Measurements from ENCODE around the gene SEMA3A. TPM values are rescaled to one million over a fixed set of nuclear protein-coding genes. Genes with fewer than 3 reads are reported as not detected.

Gene SEMA3A
- total RNA-seq, 4 donors from 2014 or later: 0.15 to 4.6 (median 0.69) TPM

- intact Hi-C loops (cut with DNase I): no loop called here
- H3K36me3 ChIP-seq: no peaks in the 10 kb centered on the region
Measured at GRCh38 chr7:84149573-84149972, 45.0 kb downstream of the SEMA3A start.

GRCh38 chr7:84145892-84146291 lies 48.7 kb downstream of the SEMA3A start:
- no peaks in the 10 kb centered on the region for H3K9me3 ChIP-seq
- H3K4me1 ChIP-seq: no peaks in the 10 kb centered on the region
- intact Hi-C loops (cut with DNase I): no loop called here
- H3K27me3 ChIP-seq: no peaks in the 10 kb centered on the region
- H3K4me3 ChIP-seq: no peak overlapping the region
- no peak for TF ChIP-seq POLR2A (IDR thresholded peaks at IDR 0.05)
- no peak for TF ChIP-seq CTCF (IDR thresholded peaks at IDR 0.05)
- DNase-seq: no peak
- no peak overlapping the region for H3K27ac ChIP-seq
- no peaks in the 10 kb centered on the region for H3K36me3 ChIP-seq
- 55 to 63% methylated on average over 3 of the region's 3 CpGs for WGBS, 2 donors

More at GRCh38 chr7:84149573-84149972, 45.0 kb downstream of the SEMA3A start:
- no peak for DNase-seq
- Histone ChIP-seq H3K27ac (peak overlapping the region in 1 of 4 donors; percentile 22), H3K4me1 (no peaks in the 10 kb centered on the region), H3K9me3 (no peaks in the 10 kb centered on the region), H3K4me3 (no peak overlapping the region), H3K27me3 (no peaks in the 10 kb centered on the region)
- 33 to 41% methylated on average over 3 of the region's 3 CpGs for WGBS, 2 donors
- TF ChIP-seq POLR2A (IDR thresholded peaks at IDR 0.05) (no peak), CTCF (IDR thresholded peaks at IDR 0.05) (no peak)

DNA sequence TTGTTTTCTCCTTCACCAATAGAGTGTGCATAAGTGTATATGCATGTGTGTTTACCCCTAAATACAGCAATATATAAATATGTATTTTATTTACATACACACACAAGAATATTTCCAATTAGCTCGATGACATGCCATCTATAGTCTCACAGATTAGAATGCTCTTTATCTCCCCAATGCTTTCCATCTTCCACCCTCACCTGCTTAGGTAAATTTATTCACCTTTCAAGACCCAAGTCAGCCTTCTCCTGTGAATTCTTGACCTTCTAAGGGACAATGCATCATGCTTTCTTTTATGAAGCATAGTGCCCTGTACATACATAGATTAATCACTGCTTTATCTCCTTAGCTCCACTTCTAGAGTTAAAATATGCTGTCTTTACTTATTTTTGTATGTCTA lies 49.7 kb downstream of the SEMA3A start:
- H3K36me3 ChIP-seq: no peaks in the 10 kb centered on the region
- no peak for DNase-seq
- no peaks in the 10 kb centered on the region for H3K27me3 ChIP-seq
- H3K27ac ChIP-seq: no peak overlapping the region
- H3K4me3 ChIP-seq: no peak overlapping the region
- intact Hi-C loops (cut with DNase I): no loop called here
- TF ChIP-seq CTCF (IDR thresholded peaks at IDR 0.05) (no peak), POLR2A (IDR thresholded peaks at IDR 0.05) (no peak)
- 54 to 72% methylated on average over 1 of the region's 1 CpG for WGBS, 2 donors
- H3K9me3 ChIP-seq: no peaks in the 10 kb centered on the region
- H3K4me1 ChIP-seq: no peaks in the 10 kb centered on the region

DNA sequence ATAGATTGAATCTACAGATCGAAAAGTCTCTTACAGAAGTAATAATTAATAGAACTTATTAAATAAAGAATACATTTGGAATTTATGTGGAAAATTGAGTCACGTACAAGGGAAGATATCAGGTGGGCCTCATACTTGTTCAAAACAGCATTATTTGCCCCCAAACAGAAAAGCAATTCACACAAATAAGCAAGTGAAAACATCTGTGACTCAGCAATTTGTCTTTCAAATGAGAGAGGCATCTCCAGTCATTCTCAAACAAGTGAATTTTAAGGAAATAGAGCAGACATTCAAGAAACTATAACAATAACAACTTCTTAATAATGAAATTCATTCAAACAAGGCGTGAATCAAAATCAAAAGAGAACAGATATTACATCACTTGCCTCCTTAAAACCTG lies 50.1 kb downstream of the SEMA3A start:
- intact Hi-C loops (cut with DNase I): no loop called here
- H3K36me3 ChIP-seq: no peaks in the 10 kb centered on the region
- H3K4me1 ChIP-seq: no peaks in the 10 kb centered on the region
- no peak for DNase-seq
- peak overlapping the region in 1 of 4 donors; percentile 30 for H3K27ac ChIP-seq
- no peak overlapping the region for H3K4me3 ChIP-seq
- no peaks in the 10 kb centered on the region for H3K9me3 ChIP-seq
- H3K27me3 ChIP-seq: no peaks in the 10 kb centered on the region
- TF ChIP-seq CTCF (IDR thresholded peaks at IDR 0.05): no peak
- no peak for TF ChIP-seq POLR2A (IDR thresholded peaks at IDR 0.05)
- WGBS, 2 donors: 73 to 76% methylated on average over 3 of the region's 3 CpGs

DNA sequence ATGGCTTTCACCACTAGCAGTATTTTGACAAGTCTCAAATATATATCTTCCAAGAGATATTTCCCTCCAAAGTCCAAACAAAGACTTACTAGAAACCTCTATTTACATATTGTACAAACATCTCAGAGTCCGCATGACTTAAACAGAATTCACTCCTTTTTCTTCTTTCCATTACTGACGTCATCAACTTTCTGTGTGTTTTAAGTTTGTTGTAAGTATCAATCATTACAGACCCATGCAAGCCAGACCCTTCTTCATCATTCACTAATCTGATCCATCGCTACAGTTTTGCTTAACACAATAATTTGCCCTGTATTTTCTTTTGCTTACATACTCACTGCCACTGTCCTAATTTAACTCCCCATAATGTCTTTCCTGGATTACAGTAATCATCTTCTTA lies 51.9 kb downstream of the SEMA3A start:
- H3K4me3 ChIP-seq: no peak overlapping the region
- no peaks in the 10 kb centered on the region for H3K36me3 ChIP-seq
- no peaks in the 10 kb centered on the region for H3K27me3 ChIP-seq
- intact Hi-C loops (cut with DNase I): no loop called here
- DNase-seq: no peak
- TF ChIP-seq POLR2A (IDR thresholded peaks at IDR 0.05): no peak
- TF ChIP-seq CTCF (IDR thresholded peaks at IDR 0.05): no peak
- peak overlapping the region in 2 of 4 donors; percentile 16 to 28 for H3K27ac ChIP-seq
- WGBS, 2 donors: 66 to 77% methylated on average over 3 of the region's 3 CpGs
- no peaks in the 10 kb centered on the region for H3K4me1 ChIP-seq
- no peaks in the 10 kb centered on the region for H3K9me3 ChIP-seq

All from esophagus squamous epithelium (tissue), 5 donors.